Liver (tissue), 9 donors: Measurements from ENCODE around the gene DNAJB13. TPM values are rescaled to one million over a fixed set of nuclear protein-coding genes. Genes with fewer than 3 reads are reported as not detected.

ENCODE experiments used
- DNase-seq: peaks from one replicate; pipeline ENCODE4 v3.0.0-alpha.2; 2017; ENCODE audit warnings: low spot score
- H3K27ac ChIP-seq, 2 donors: one replicate each; pipeline ENCODE4 v1.7.0; 2013; ENCODE audit warnings: inconsistent platforms in 2 of 2, low read length in 2 of 2, control low read depth in 1 of 2, low read depth in 1 of 2, mild to moderate bottlenecking in 1 of 2
- H3K27me3 ChIP-seq, 4 donors: one replicate each; pipeline versions ENCODE4 v1.6.1 to v1.7.0; 2013; ENCODE audit warnings: low read length in 3 of 4, inconsistent platforms in 1 of 4, mild to moderate bottlenecking in 1 of 4, moderate library complexity in 1 of 4; ENCODE audit not compliant: control insufficient read depth in 4 of 4, insufficient read depth in 4 of 4
- H3K36me3 ChIP-seq, 4 donors: one replicate each; pipeline versions ENCODE4 v1.6.1 to v1.7.0; 2013; ENCODE audit warnings: low read length in 3 of 4, mild to moderate bottlenecking in 3 of 4, low read depth in 1 of 4, moderate library complexity in 1 of 4; ENCODE audit not compliant: control insufficient read depth in 4 of 4, insufficient read depth in 3 of 4
- H3K4me1 ChIP-seq, 4 donors: one replicate each; pipeline versions ENCODE4 v1.6.1 to v1.7.0; 2013; ENCODE audit warnings: low read length in 3 of 4, mild to moderate bottlenecking in 3 of 4, moderate library complexity in 1 of 4; ENCODE audit not compliant: control insufficient read depth in 4 of 4, insufficient read depth in 4 of 4
- H3K4me3 ChIP-seq, 3 donors: one replicate each; pipeline versions ENCODE4 v1.6.1 to v1.7.0; 2013; ENCODE audit warnings: low read length in 3 of 3, control low read depth in 1 of 3, low read depth in 1 of 3, mild to moderate bottlenecking in 1 of 3
- H3K9ac ChIP-seq, 2 donors: one replicate each; pipeline ENCODE4 v1.7.0; 2013; ENCODE audit warnings: low read length in 2 of 2, mild to moderate bottlenecking in 2 of 2, moderate library complexity in 2 of 2, control low read depth in 1 of 2, low read depth in 1 of 2
- H3K9me3 ChIP-seq, 4 donors: one replicate each; pipeline versions ENCODE4 v1.6.1 to v1.7.0; 2013; ENCODE audit warnings: low read length in 3 of 4; ENCODE audit not compliant: control insufficient read depth in 4 of 4
- EGR1 ChIP-seq, 2 donors: IDR thresholded peaks; 2 replicates each; pipeline ENCODE4 v1.6.1; 2016 to 2018; ENCODE audit warnings: antibody characterized with exemption in 2 of 2, low read depth in 2 of 2
- FOXA1 ChIP-seq: IDR thresholded peaks from 2 replicates; pipeline ENCODE4 v1.6.1; 2016; ENCODE audit warnings: antibody characterized with exemption
- FOXA2 ChIP-seq: IDR thresholded peaks from 2 replicates; pipeline ENCODE4 v1.6.1; 2016; ENCODE audit warnings: antibody characterized with exemption
- GABPA ChIP-seq, 2 donors: IDR thresholded peaks in 1 of 2; conservative IDR thresholded peaks in 1 of 2; 2 replicates each; pipeline ENCODE4 v1.6.1; 2016; ENCODE audit warnings: antibody characterized with exemption in 2 of 2, mild to moderate bottlenecking in 1 of 2, moderate library complexity in 1 of 2
- HNF4A ChIP-seq, 2 donors: conservative IDR thresholded peaks; 2 replicates each; pipeline ENCODE4 v1.6.1; 2016; ENCODE audit warnings: antibody characterized with exemption in 2 of 2, mild to moderate bottlenecking in 2 of 2
- HNF4G ChIP-seq: IDR thresholded peaks from 2 replicates; pipeline ENCODE4 v1.6.1; 2016; ENCODE audit warnings: antibody characterized with exemption
- NR2F2 ChIP-seq: IDR thresholded peaks from 2 replicates; pipeline ENCODE4 v1.6.1; 2016; ENCODE audit warnings: antibody characterized with exemption
- RAD21 ChIP-seq, 2 donors: IDR thresholded peaks; 2 replicates each; pipeline ENCODE4 v1.6.1; 2016; ENCODE audit warnings: antibody characterized with exemption in 2 of 2, mild to moderate bottlenecking in 2 of 2
- RXRA ChIP-seq, 2 donors: IDR thresholded peaks; 2 replicates each; pipeline ENCODE4 v1.6.1; 2017 to 2018; ENCODE audit warnings: antibody characterized with exemption in 2 of 2, mild to moderate bottlenecking in 1 of 2
- TAF1 ChIP-seq: conservative IDR thresholded peaks from 2 replicates; pipeline ENCODE4 v1.6.1; 2016; ENCODE audit warnings: antibody characterized with exemption, mild to moderate bottlenecking
- WGBS: extraction: QIAGEN DNeasy Blood & Tissue Kit; methylation state at CpG from one replicate; pipeline ENCODE4 v1.1.7; 2013; 5-methylcytosine and 5-hydroxymethylcytosine counted together
- polyA plus RNA-seq, 2 donors: library from polyadenylated mRNA; stranded (reverse) in 1 of 2; unstranded in 1 of 2; fragments of 200-250 nt in 1 of 2; fragments of >200 nt in 1 of 2; fragmentation: Nextera tagmentation in 1 of 2; extraction: Ambion mirVana in 1 of 2; gene quantifications; one replicate each; pipeline versions ENCODE4 v1.2.1 to v1.2.3, GENCODE V29; 2013 to 2015
- total RNA-seq, 2 donors: library from RNA; depleted of rRNA; stranded (reverse); fragments of >200 nt; gene quantifications; one replicate each; pipeline ENCODE4 v1.2.3, GENCODE V29; 2014
- TF ChIP-seq, protein P1 (sequence below): IDR thresholded peaks from 2 replicates; pipeline ENCODE4 v1.6.1; 2016; ENCODE audit warnings: antibody characterized with exemption
- TF ChIP-seq, protein P2 (sequence below): IDR thresholded peaks from 2 replicates; pipeline ENCODE4 v1.6.1; 2016; ENCODE audit warnings: antibody characterized with exemption
- donor health status: healthy.
- donor health status: healthy.
- donor health status: healthy.
- donor health status: healthy.
- donor health status: healthy.

DNAJB13 gene
- total and polyA plus RNA-seq, 4 donors = 0.08 TPM; not detected in 3

DNA sequence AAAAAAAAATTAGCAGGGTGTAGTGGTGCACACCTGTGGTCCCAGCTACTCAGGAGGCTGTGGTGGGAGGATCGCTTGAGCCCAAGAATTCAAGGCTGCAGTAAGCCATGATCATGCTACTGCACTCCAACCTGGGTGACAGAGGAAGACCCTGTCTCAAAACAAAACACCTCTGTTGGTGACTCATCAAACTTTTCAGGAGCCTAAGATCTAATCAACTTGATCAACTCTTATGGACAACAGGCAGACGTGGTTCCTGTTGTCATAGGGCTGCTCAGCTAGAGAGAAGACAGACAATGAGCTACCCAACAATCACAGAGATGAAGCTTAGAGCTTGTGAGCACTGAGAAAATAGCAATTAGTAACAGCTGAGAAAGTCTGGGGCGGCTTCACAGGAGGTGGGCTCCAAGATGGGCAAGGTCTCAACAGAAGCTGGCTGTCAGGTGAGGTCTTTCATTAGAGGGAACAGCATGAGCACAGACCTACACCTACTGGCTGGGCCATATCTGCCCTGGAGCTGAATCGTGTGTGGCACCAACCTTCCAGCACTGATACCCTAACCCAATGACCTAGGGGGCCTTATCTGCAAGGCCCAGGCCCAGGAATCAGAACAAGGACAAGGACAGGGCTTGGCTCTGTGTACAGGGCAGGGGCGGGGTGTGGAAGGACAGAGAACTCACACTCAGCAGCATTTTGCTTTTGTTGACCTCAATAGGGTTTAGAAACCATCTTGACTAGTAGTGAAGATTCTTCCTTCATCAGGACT is 65.3 kb downstream of the DNAJB13 start:
- 97% methylated on average over 5 of the region's 5 CpGs for WGBS
- Histone ChIP-seq H3K9ac (no peak overlapping the region), H3K9me3 (no peaks in the 10 kb centered on the region), H3K27ac (no peak overlapping the region), H3K4me1 (peaks cover 15 to 29% (median 22%) of the 10 kb centered on the region in 4 donors), H3K36me3 (no peaks in the 10 kb centered on the region), H3K4me3 (no peak overlapping the region), H3K27me3 (no peaks in the 10 kb centered on the region)
- peak; percentile 73 for DNase-seq
- TF ChIP-seq, protein P1, sequence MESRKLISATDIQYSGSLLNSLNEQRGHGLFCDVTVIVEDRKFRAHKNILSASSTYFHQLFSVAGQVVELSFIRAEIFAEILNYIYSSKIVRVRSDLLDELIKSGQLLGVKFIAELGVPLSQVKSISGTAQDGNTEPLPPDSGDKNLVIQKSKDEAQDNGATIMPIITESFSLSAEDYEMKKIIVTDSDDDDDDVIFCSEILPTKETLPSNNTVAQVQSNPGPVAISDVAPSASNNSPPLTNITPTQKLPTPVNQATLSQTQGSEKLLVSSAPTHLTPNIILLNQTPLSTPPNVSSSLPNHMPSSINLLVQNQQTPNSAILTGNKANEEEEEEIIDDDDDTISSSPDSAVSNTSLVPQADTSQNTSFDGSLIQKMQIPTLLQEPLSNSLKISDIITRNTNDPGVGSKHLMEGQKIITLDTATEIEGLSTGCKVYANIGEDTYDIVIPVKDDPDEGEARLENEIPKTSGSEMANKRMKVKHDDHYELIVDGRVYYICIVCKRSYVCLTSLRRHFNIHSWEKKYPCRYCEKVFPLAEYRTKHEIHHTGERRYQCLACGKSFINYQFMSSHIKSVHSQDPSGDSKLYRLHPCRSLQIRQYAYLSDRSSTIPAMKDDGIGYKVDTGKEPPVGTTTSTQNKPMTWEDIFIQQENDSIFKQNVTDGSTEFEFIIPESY = no peak
- no peak for TF ChIP-seq HNF4A (conservative IDR thresholded peaks at IDR 0.05)
- TF ChIP-seq TAF1 = no peak
- no peak for TF ChIP-seq FOXA1
- TF ChIP-seq, protein P2, sequence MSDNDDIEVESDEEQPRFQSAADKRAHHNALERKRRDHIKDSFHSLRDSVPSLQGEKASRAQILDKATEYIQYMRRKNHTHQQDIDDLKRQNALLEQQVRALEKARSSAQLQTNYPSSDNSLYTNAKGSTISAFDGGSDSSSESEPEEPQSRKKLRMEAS = no peak
- TF ChIP-seq FOXA2 = no peak
- TF ChIP-seq NR2F2 = no peak
- TF ChIP-seq GABPA (IDR thresholded peaks at IDR 0.05 in 1 of 2, conservative IDR thresholded peaks at IDR 0.05 in 1 of 2) = no peak
- no peak for TF ChIP-seq EGR1 (IDR thresholded peaks at IDR 0.05; ENCODE audit: low read depth in 2 of 2)

DNA sequence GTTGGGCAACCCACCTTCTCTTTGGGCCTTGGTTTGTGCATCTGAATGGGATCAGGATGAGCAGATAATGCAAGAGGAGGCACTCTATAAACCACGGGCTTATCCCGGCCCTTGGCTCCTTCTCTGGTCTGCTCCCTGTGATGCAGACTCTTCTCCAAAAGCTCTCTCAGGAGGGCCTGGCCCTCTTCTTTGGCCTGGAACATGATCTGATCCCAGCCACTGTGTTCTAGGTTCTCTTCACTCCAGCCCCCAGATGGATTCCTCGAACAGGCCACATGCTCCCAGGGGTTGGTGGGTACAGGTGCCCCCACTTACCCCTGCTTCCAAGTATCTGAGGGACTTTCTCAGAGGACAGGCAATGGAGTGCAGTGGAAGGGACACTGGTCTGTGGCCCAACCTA is 66.8 kb downstream of the DNAJB13 start:
- Histone ChIP-seq H3K9me3 (no peaks in the 10 kb centered on the region), H3K27me3 (no peaks in the 10 kb centered on the region), H3K27ac (peak overlapping the region in 1 of 2 donors; percentile 93), H3K9ac (peak overlapping the region in 1 of 2 donors; percentile 71), H3K4me3 (no peak overlapping the region), H3K4me1 (peaks cover 15 to 29% (median 22%) of the 10 kb centered on the region in 4 donors), H3K36me3 (no peaks in the 10 kb centered on the region)
- no peak for DNase-seq
- TF ChIP-seq FOXA2 = no peak
- TF ChIP-seq, protein P1 = no peak
- no peak for TF ChIP-seq NR2F2
- TF ChIP-seq FOXA1 = no peak
- no peak for TF ChIP-seq RXRA (IDR thresholded peaks at IDR 0.05)
- TF ChIP-seq RAD21 (IDR thresholded peaks at IDR 0.05) = no peak
- TF ChIP-seq HNF4G = no peak
- no peak for TF ChIP-seq GABPA (IDR thresholded peaks at IDR 0.05 in 1 of 2, conservative IDR thresholded peaks at IDR 0.05 in 1 of 2)
- 92% methylated on average over 3 of the region's 3 CpGs for WGBS
